Activated CD8-positive, alpha-beta memory T cell treated with anti-CD3 and anti-CD28 coated beads for 24 hours (primary cell): ENCODE results near the gene MPZL1.

Source experiments
- DNase-seq: peaks from one replicate; pipeline ENCODE4 v3.0.0-alpha.2; 2020

The MPZL1 gene

GRCh38 chr1:167752219-167752985 lies 30.6 kb downstream of the MPZL1 start:
- no peak for DNase-seq

- no peak for DNase-seq
These were observed 33.9 kb downstream of the MPZL1 start for GRCh38 chr1:167755654-167756053.

GRCh38 chr1:167756730-167757405 lies 35.1 kb downstream of the MPZL1 start:
- no peak for DNase-seq

GRCh38 chr1:167757433-167758309 lies 35.9 kb downstream of the MPZL1 start:
- DNase-seq, result no peak

- no peak for DNase-seq
These were observed 39.6 kb downstream of the MPZL1 start for GRCh38 chr1:167761400-167761799.

GRCh38 chr1:167762061-167762746 lies 40.4 kb downstream of the MPZL1 start:
- no peak for DNase-seq

- no peak for DNase-seq
These were observed 41.9 kb downstream of the MPZL1 start for GRCh38 chr1:167763525-167764220.

GRCh38 chr1:167764458-167765330 lies 42.9 kb downstream of the MPZL1 start:
- no peak for DNase-seq

- no peak for DNase-seq
These were observed 43.7 kb downstream of the MPZL1 start for GRCh38 chr1:167765496-167765895.

- no peak for DNase-seq
These were observed 44.8 kb downstream of the MPZL1 start for GRCh38 chr1:167766538-167766937.

- no peak for DNase-seq
These were observed 46.0 kb downstream of the MPZL1 start for GRCh38 chr1:167767761-167768160.

GRCh38 chr1:167770127-167770526 lies 48.3 kb downstream of the MPZL1 start:
- no peak for DNase-seq

GRCh38 chr1:167772436-167772835 lies 50.7 kb downstream of the MPZL1 start:
- no peak for DNase-seq

- no peak for DNase-seq
These were observed 51.7 kb downstream of the MPZL1 start for GRCh38 chr1:167773516-167773915.

- no peak for DNase-seq
These were observed 52.9 kb downstream of the MPZL1 start for GRCh38 chr1:167774710-167775109.

GRCh38 chr1:167775178-167775577 lies 53.4 kb downstream of the MPZL1 start:
- DNase-seq, result no peak

GRCh38 chr1:167776151-167776550 lies 54.4 kb downstream of the MPZL1 start:
- DNase-seq, result no peak

- DNase-seq, result no peak
These were observed 55.0 kb downstream of the MPZL1 start for GRCh38 chr1:167776616-167777268.

GRCh38 chr1:167777269-167777650 lies 55.5 kb downstream of the MPZL1 start:
- no peak for DNase-seq

GRCh38 chr1:167781558-167781957 lies 59.8 kb downstream of the MPZL1 start:
- DNase-seq, result no peak

- DNase-seq, result no peak
These were observed 61.2 kb downstream of the MPZL1 start for GRCh38 chr1:167782946-167783345.
